GM21723 (cell line): Measurements from ENCODE around the gene KRT74.

Experiments
- ATAC-seq: cut with Tn5 transposase; IDR thresholded peaks from one replicate; pipeline ENCODE4 v1.9.1; 2021; ENCODE audit warnings: mild to moderate bottlenecking, moderate library complexity; ENCODE audit not compliant: unreplicated experiment

Gene KRT74

GRCh38 chr12:52575948-52576347 is 2.3 kb upstream of the KRT74 start:
- ATAC-seq: no peak

- no peak for ATAC-seq
These were observed 1.6 kb upstream of the KRT74 start for GRCh38 chr12:52575256-52575655.

GRCh38 chr12:52573306-52573705 is 337 bp downstream of the KRT74 start:
- no peak for ATAC-seq

- ATAC-seq: no peak
These were observed 3.1 kb downstream of the KRT74 start for GRCh38 chr12:52570511-52570910.

GRCh38 chr12:52568111-52568510 is 5.5 kb downstream of the KRT74 start:
- ATAC-seq: no peak

GRCh38 chr12:52566847-52567291 is 6.8 kb downstream of the KRT74 start:
- no peak for ATAC-seq

GRCh38 chr12:52564582-52564981 is 9.1 kb downstream of the KRT74 start:
- ATAC-seq: no peak

GRCh38 chr12:52561880-52562449 is 11.7 kb downstream of the KRT74 start:
- no peak for ATAC-seq

GRCh38 chr12:52559979-52560378 is 13.7 kb downstream of the KRT74 start:
- no peak for ATAC-seq

GRCh38 chr12:52558781-52559445 is 14.7 kb downstream of the KRT74 start:
- ATAC-seq: no peak

GRCh38 chr12:52557476-52557875 is 16.2 kb downstream of the KRT74 start:
- no peak for ATAC-seq

GRCh38 chr12:52555577-52555976 is 18.1 kb downstream of the KRT74 start:
- no peak for ATAC-seq

- ATAC-seq: no peak
These were observed 20.9 kb downstream of the KRT74 start, which contains the start of gene KRT71 for GRCh38 chr12:52552681-52553195. KRT71 (minus strand) TSS chr12:52553145; CDS start chr12:52553077, 68 bp downstream.

- no peak for ATAC-seq
These were observed 21.6 kb downstream of the KRT74 start for GRCh38 chr12:52552055-52552454.

- no peak for ATAC-seq
These were observed 22.3 kb downstream of the KRT74 start for GRCh38 chr12:52551216-52551865.

- ATAC-seq: no peak
These were observed 27.5 kb downstream of the KRT74 start for GRCh38 chr12:52546126-52546525.

- no peak for ATAC-seq
These were observed 29.4 kb downstream of the KRT74 start for GRCh38 chr12:52543985-52544883.

GRCh38 chr12:52542785-52543318 is 30.8 kb downstream of the KRT74 start:
- no peak for ATAC-seq

- ATAC-seq: no peak
These were observed 31.5 kb downstream of the KRT74 start for GRCh38 chr12:52542157-52542556.

GRCh38 chr12:52541709-52542108 is 31.9 kb downstream of the KRT74 start:
- no peak for ATAC-seq

- no peak for ATAC-seq
These were observed 33.1 kb downstream of the KRT74 start for GRCh38 chr12:52540531-52540930.
